Measurements from ENCODE around the gene VPS13C. TPM values are rescaled to one million over a fixed set of nuclear protein-coding genes. Genes with fewer than 3 reads are reported as not detected.
A peak's percentile ranks its signal among the peaks of the same experiment; 100 is the strongest.

Gene VPS13C
- total RNA-seq, 4 donors from 2014 or later, result 27.6 to 79.6 (median 30.5) TPM

DNA sequence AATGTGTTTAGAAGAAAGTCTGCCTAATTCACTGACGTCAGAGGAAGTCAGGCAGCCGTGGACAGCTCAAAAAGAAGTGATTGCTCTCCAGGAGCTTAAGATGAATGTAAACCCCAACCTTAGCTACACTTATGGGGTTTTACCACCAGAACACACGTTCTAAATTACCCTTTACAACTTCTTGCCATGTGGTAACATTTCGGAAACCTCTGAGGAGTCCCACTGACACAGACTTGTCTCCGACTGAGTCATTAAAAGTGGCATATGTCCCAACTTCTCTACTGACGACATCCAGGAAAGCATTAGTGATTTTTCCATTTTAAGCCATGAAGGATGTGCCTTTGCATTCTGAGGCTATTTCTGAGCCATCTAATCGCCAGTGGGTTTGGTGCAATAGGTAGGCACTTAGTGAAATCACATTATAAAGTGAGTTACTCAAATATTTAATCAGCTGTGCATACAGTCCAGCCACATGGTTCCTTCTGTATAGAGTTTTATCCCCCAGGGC is 38.9 kb upstream of the VPS13C start:
- peaks cover 0 to 6% (median 0%) of the 10 kb centered on the region in 3 donors for H3K27me3 ChIP-seq
- DNase-seq (no peak), ATAC-seq (peak; percentile 56 to 96)
- H3K36me3 ChIP-seq, result no peaks in the 10 kb centered on the region
- H3K4me1 ChIP-seq, result peaks cover 0 to 8% of the 10 kb centered on the region in 2 donors
- no peaks in the 10 kb centered on the region for H3K9me3 ChIP-seq
- intact Hi-C loops (cut with DNase I; ENCODE audit: low total_unique reads), result no loop called here
- peak overlapping the region in 2 of 4 donors; percentile 8 to 62 for H3K27ac ChIP-seq
- in situ Hi-C loops (cut with MboI; ENCODE audit: low sequenced_read_pairs in 4 of 4), result no loop called here
- peak overlapping the region in 2 of 4 donors; percentile 16 to 22 for H3K4me3 ChIP-seq
- TF ChIP-seq, protein P1, sequence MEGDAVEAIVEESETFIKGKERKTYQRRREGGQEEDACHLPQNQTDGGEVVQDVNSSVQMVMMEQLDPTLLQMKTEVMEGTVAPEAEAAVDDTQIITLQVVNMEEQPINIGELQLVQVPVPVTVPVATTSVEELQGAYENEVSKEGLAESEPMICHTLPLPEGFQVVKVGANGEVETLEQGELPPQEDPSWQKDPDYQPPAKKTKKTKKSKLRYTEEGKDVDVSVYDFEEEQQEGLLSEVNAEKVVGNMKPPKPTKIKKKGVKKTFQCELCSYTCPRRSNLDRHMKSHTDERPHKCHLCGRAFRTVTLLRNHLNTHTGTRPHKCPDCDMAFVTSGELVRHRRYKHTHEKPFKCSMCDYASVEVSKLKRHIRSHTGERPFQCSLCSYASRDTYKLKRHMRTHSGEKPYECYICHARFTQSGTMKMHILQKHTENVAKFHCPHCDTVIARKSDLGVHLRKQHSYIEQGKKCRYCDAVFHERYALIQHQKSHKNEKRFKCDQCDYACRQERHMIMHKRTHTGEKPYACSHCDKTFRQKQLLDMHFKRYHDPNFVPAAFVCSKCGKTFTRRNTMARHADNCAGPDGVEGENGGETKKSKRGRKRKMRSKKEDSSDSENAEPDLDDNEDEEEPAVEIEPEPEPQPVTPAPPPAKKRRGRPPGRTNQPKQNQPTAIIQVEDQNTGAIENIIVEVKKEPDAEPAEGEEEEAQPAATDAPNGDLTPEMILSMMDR (IDR thresholded peaks at IDR 0.05 in 4 of 5, conservative IDR thresholded peaks at IDR 0.05 in 1 of 5), result no peak
- no peak for TF ChIP-seq POLR2A (IDR thresholded peaks at IDR 0.05)

DNA sequence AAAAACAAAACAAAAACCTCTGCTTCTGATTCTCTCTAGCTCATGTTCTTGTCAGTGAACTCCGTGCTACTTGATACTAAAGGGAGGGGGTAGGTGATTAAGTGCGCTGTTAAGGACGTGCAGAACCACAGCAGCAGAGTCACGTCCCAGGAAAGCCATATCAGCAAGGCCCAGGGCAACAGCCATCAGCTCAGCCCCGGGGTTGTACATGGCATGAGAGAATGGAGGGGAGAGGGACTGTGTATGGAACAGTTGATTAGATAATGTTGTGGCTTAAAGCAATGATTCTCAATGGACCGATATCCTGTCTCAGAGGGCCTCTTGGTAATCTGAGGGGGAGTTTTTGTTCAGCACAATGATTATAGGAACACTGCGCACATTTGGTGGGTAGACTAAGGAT is 34.1 kb upstream of the VPS13C start:
- no peak for DNase-seq
- no peak for ATAC-seq
- H3K4me3 ChIP-seq, result no peak overlapping the region
- intact Hi-C loops (cut with DNase I; ENCODE audit: low total_unique reads), result no loop called here
- TF ChIP-seq, protein P1 (IDR thresholded peaks at IDR 0.05 in 4 of 5, conservative IDR thresholded peaks at IDR 0.05 in 1 of 5), result no peak
- TF ChIP-seq POLR2A (IDR thresholded peaks at IDR 0.05), result no peak
- H3K4me1 ChIP-seq, result peaks cover 0 to 7% of the 10 kb centered on the region in 2 donors
- H3K9me3 ChIP-seq, result no peaks in the 10 kb centered on the region
- peaks cover 0 to 6% (median 0%) of the 10 kb centered on the region in 3 donors for H3K27me3 ChIP-seq
- no peaks in the 10 kb centered on the region for H3K36me3 ChIP-seq
- no peak overlapping the region for H3K27ac ChIP-seq
- in situ Hi-C loops (cut with MboI; ENCODE audit: low sequenced_read_pairs in 4 of 4), result no loop called here

DNA sequence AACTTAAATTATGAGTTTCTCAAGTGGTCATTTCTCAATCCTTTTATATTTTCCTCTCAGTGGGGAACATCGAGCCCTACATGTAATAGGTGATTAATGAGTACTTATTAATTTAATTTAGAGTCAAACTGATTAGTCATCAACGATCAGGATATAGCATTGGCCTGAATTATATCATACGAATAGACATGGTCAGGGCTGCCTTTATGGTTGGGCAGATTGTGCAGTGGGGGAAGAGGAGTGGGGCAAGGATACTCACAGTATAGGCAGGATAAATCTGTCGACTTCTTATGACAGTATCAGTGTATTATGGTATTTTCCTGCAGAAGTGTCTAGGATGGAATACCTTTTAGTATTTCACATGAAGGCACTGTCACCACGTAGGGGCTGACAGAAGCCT is 33.6 kb upstream of the VPS13C start:
- Histone ChIP-seq H3K4me3 (no peak overlapping the region), H3K27me3 (no peaks in the 10 kb centered on the region), H3K9me3 (no peaks in the 10 kb centered on the region), H3K27ac (no peak overlapping the region), H3K36me3 (no peaks in the 10 kb centered on the region), H3K4me1 (peaks cover 0 to under 1% of the 10 kb centered on the region in 2 donors)
- ATAC-seq (no peak), DNase-seq (no peak)
- intact Hi-C loops (cut with DNase I; ENCODE audit: low total_unique reads) (no loop called here), in situ Hi-C loops (cut with MboI; ENCODE audit: low sequenced_read_pairs in 4 of 4) (no loop called here)
- no peak for TF ChIP-seq POLR2A (IDR thresholded peaks at IDR 0.05)
- TF ChIP-seq, protein P1 (IDR thresholded peaks at IDR 0.05 in 4 of 5, conservative IDR thresholded peaks at IDR 0.05 in 1 of 5), result no peak

DNA sequence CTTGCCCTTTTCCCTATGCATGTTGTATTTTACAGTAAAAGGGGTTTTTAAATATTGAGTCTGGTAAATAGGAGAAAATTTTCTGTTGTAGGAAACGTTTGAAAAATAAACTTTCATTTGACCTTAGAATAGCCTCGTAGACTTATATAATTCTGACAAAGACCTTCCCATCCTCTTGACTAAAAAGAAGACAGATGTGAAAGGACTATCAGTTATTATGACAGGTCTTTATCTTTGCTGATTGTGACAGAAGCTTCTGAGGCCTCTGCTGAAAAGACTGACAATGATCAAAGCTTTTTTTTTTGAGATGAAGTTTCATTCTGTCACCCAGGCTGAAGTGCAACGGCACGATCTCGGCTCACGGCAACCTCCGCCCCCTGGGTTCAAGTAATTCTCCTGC is 30.7 kb upstream of the VPS13C start:
- Histone ChIP-seq H3K4me1 (no peaks in the 10 kb centered on the region), H3K36me3 (no peaks in the 10 kb centered on the region), H3K9me3 (no peaks in the 10 kb centered on the region), H3K27ac (no peak overlapping the region), H3K4me3 (no peak overlapping the region), H3K27me3 (no peaks in the 10 kb centered on the region)
- ATAC-seq, result no peak
- no peak for DNase-seq
- no peak for TF ChIP-seq POLR2A (IDR thresholded peaks at IDR 0.05)
- TF ChIP-seq, protein P1 (IDR thresholded peaks at IDR 0.05 in 4 of 5, conservative IDR thresholded peaks at IDR 0.05 in 1 of 5), result no peak
- intact Hi-C loops (cut with DNase I; ENCODE audit: low total_unique reads) (no loop called here), in situ Hi-C loops (cut with MboI; ENCODE audit: low sequenced_read_pairs in 4 of 4) (no loop called here)

DNA sequence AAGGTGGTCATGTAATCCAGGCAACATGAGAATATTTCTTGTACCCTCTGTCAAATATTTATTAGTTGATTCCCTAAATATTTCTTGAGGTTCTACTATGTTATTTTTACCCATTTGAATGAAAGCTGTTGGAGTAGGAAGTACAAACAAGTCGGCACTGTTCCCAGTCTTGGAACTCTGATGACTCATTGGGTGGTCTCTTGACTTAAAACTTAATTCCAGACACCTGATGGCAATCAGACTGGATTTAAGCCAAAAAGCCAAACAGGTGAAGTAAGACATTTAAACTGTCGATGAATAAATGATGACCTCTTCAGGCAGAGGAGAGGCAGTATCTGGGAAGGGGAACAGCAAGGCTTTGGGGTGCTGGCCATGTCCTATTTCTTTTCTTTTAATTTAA is 29.4 kb upstream of the VPS13C start:
- ATAC-seq (no peak), DNase-seq (no peak)
- Histone ChIP-seq H3K9me3 (no peaks in the 10 kb centered on the region), H3K36me3 (no peaks in the 10 kb centered on the region), H3K4me1 (no peaks in the 10 kb centered on the region), H3K27me3 (no peaks in the 10 kb centered on the region), H3K4me3 (no peak overlapping the region), H3K27ac (no peak overlapping the region)
- intact Hi-C loops (cut with DNase I; ENCODE audit: low total_unique reads), result no loop called here
- in situ Hi-C loops (cut with MboI; ENCODE audit: low sequenced_read_pairs in 4 of 4), result no loop called here
- no peak for TF ChIP-seq POLR2A (IDR thresholded peaks at IDR 0.05)
- TF ChIP-seq, protein P1 (IDR thresholded peaks at IDR 0.05 in 4 of 5, conservative IDR thresholded peaks at IDR 0.05 in 1 of 5), result no peak
